DND-41 (cell line): Measurements from ENCODE around the gene MCRIP2.

Experiments
- EZH2 ChIP-seq: IDR thresholded peaks from 3 replicates; pipeline ENCODE4 v1.6.1; 2012; ENCODE audit warnings: borderline replicate concordance, low read depth, mild to moderate bottlenecking, moderate library complexity, low read length, inconsistent platforms; ENCODE audit not compliant: severe bottlenecking
- TF ChIP-seq, protein P1 (sequence below): IDR thresholded peaks from 2 replicates; pipeline ENCODE4 v1.5.1; 2012; ENCODE audit warnings: borderline replicate concordance, low read length, moderate library complexity, mild to moderate bottlenecking; ENCODE audit not compliant: poor library complexity, severe bottlenecking; ENCODE audit errors: extremely low read depth

DNA sequence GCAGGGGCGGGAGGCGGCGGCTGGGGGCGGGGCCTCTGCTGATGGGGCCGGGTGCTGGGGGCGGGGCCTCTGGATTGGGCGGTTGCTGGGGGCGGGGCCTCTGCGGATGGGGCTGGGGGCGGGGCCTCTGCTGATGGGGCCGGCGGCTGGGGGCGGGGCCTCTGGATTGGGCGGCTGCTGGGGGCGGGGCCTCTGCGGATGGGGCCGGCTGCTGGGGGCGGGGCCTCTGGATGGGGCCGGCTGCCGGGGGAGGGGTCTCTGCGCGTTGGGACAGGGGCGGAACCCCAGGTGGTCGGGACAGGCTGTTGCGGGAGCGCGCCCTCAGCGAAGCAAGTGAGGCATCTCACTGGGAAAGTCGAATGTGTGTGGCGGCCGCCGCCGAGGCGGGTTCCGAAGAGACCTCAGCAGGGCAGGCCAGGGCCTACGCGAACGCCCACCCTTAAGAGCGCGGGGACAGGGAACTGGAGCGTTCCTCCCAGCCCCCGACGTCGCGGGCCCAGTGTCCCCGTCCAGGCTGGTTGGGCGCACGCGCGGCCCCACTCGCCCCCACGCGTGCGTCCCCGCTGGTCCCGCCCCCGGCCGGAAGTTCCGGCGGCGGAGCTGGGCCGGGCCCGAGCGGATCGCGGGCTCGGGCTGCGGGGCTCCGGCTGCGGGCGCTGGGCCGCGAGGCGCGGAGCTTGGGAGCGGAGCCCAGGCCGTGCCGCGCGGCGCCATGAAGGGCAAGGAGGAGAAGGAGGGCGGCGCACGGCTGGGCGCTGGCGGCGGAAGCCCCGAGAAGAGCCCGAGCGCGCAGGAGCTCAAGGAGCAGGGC, 38.4 kb downstream of the MCRIP2 start, which contains the start of gene STUB1:
- TF ChIP-seq, protein P1, sequence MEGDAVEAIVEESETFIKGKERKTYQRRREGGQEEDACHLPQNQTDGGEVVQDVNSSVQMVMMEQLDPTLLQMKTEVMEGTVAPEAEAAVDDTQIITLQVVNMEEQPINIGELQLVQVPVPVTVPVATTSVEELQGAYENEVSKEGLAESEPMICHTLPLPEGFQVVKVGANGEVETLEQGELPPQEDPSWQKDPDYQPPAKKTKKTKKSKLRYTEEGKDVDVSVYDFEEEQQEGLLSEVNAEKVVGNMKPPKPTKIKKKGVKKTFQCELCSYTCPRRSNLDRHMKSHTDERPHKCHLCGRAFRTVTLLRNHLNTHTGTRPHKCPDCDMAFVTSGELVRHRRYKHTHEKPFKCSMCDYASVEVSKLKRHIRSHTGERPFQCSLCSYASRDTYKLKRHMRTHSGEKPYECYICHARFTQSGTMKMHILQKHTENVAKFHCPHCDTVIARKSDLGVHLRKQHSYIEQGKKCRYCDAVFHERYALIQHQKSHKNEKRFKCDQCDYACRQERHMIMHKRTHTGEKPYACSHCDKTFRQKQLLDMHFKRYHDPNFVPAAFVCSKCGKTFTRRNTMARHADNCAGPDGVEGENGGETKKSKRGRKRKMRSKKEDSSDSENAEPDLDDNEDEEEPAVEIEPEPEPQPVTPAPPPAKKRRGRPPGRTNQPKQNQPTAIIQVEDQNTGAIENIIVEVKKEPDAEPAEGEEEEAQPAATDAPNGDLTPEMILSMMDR = no peak
- no peak for TF ChIP-seq EZH2
